H1 (cell line): ENCODE data around the gene FHIT. TPM values are rescaled to one million over a fixed set of nuclear protein-coding genes. Genes with fewer than 3 reads are reported as not detected.

Source experiments
- CTCF ChIA-PET: fragments of 300-600 bp; sonication (Branson Sonifier 250); formaldehyde crosslinking; loops from one replicate; lab custom pipeline; 2021; ENCODE audit not compliant: partially characterized antibody; lab: Charles Lee
- POLR2A ChIA-PET: fragments of 300-600 bp; sonication (Branson Sonifier 250); formaldehyde crosslinking; loops from one replicate; lab custom pipeline; 2021; ENCODE audit warnings: inconsistent platforms; ENCODE audit not compliant: partially characterized antibody; lab: Charles Lee
- DNase-seq, 2 experiments: peaks; one replicate each; pipeline versions ENCODE4 v3.0.0 to v3.0.0-alpha.2; 2010 to 2022; ENCODE audit warnings: low spot score in 2 of 2, low read depth in 1 of 2, mixed read lengths in 1 of 2
- FAIRE-seq: peaks from 2 replicates; lab custom pipeline; 2011; peaks lifted over from hg19 to GRCh38; lab: Jason Lieb, UNC
- H2AFZ ChIP-seq: 2 replicates; pipeline ENCODE4 v1.8.1; 2012; ENCODE audit warnings: low read length, inconsistent platforms
- H2AK5ac ChIP-seq: 2 replicates; pipeline ENCODE4 v1.6.1; 2013; ENCODE audit warnings: low read depth, low read length
- H2BK120ac ChIP-seq: replicated peaks from 2 replicates; pipeline ENCODE3; 2013; ENCODE audit warnings: low read depth, low read length, inconsistent platforms
- H2BK12ac ChIP-seq: 2 replicates; pipeline ENCODE4 v1.6.1; 2013; ENCODE audit warnings: low read depth, low read length
- H2BK15ac ChIP-seq: 2 replicates; pipeline ENCODE4 v1.6.1; 2013; ENCODE audit warnings: low read length
- H2BK20ac ChIP-seq: 2 replicates; pipeline ENCODE4 v1.6.1; 2013; ENCODE audit warnings: low read length
- H2BK5ac ChIP-seq: 2 replicates; pipeline ENCODE4 v1.6.1; 2013; ENCODE audit warnings: low read depth, low read length
- H3K14ac ChIP-seq: 2 replicates; pipeline ENCODE4 v1.6.1; 2013; ENCODE audit warnings: inconsistent platforms; ENCODE audit not compliant: insufficient read length
- H3K18ac ChIP-seq: 2 replicates; pipeline ENCODE4 v1.6.1; 2013; ENCODE audit warnings: low read length; ENCODE audit errors: extremely low read depth
- H3K23ac ChIP-seq: 2 replicates; pipeline ENCODE4 v1.6.1; 2013; ENCODE audit warnings: inconsistent platforms; ENCODE audit not compliant: insufficient read length
- H3K23me2 ChIP-seq: 2 replicates; pipeline ENCODE4 v1.6.1; 2013; ENCODE audit warnings: low read depth, low read length
- H3K27ac ChIP-seq: 2 replicates; pipeline ENCODE4 v1.6.1; 2011; ENCODE audit warnings: low read depth, low read length, inconsistent platforms
- H3K27me3 ChIP-seq, 4 experiments: replicated peaks in 1 of 4; 1 replicate in 1 of 4; 2 replicates in 3 of 4; pipeline versions ENCODE4 v1.6.1 to v1.8.1; 2011 to 2013; ENCODE audit warnings: low read length in 3 of 4, mild to moderate bottlenecking in 3 of 4, inconsistent platforms in 2 of 4, mixed read lengths in 2 of 4, moderate library complexity in 1 of 4; ENCODE audit not compliant: control insufficient read depth in 3 of 4, insufficient read depth in 3 of 4; ENCODE audit errors: extremely low read depth in 1 of 4
- H3K36me3 ChIP-seq, 4 experiments: 2 replicates each; pipeline versions ENCODE4 v1.6.1 to v1.8.1; 2011 to 2013; ENCODE audit warnings: mild to moderate bottlenecking in 4 of 4, low read length in 3 of 4, moderate library complexity in 2 of 4, control low read depth in 1 of 4, inconsistent platforms in 1 of 4; ENCODE audit not compliant: insufficient read depth in 4 of 4, control insufficient read depth in 2 of 4
- H3K4ac ChIP-seq: replicated peaks from 2 replicates; pipeline ENCODE3; 2013; ENCODE audit warnings: low read length, low read depth, mixed read lengths, inconsistent platforms; ENCODE audit not compliant: insufficient read length
- H3K4me1 ChIP-seq, 4 experiments: replicated peaks in 1 of 4; 1 replicate in 1 of 4; 2 replicates in 3 of 4; pipeline versions ENCODE4 v1.6.1 to v1.8.1; 2011 to 2013; ENCODE audit warnings: low read length in 3 of 4, inconsistent platforms in 2 of 4, mixed read lengths in 1 of 4; ENCODE audit not compliant: insufficient read depth in 4 of 4, control insufficient read depth in 3 of 4
- H3K4me2 ChIP-seq, 2 experiments: 2 replicates each; pipeline versions ENCODE4 v1.6.1 to v1.8.1; 2011 to 2013; ENCODE audit warnings: low read depth in 2 of 2, low read length in 2 of 2, control low read depth in 1 of 2, inconsistent platforms in 1 of 2, mild to moderate bottlenecking in 1 of 2; ENCODE audit not compliant: insufficient read depth in 1 of 2
- H3K4me3 ChIP-seq, 4 experiments: fragments of 200-600, 300-600 bp in 1 of 4; sonication (generic), shearing (Covaris generic), sonication (Bioruptor Twin) in 1 of 4; 2 replicates each; pipeline versions ENCODE4 v1.5.1 to v1.8.1; 2011 to 2016; ENCODE audit warnings: low read length in 4 of 4, low read depth in 3 of 4, control low read depth in 2 of 4, inconsistent platforms in 2 of 4, mild to moderate bottlenecking in 2 of 4, mixed read lengths in 1 of 4, moderate library complexity in 1 of 4; ENCODE audit not compliant: insufficient read depth in 2 of 4; ENCODE audit errors: extremely low read depth in 1 of 4
- H3K56ac ChIP-seq: replicated peaks from 2 replicates; pipeline ENCODE3; 2013; ENCODE audit warnings: low read depth, mild to moderate bottlenecking, mixed read lengths, low read length, inconsistent platforms; ENCODE audit not compliant: insufficient read length
- H3K79me1 ChIP-seq: 2 replicates; pipeline ENCODE4 v1.6.1; 2013; ENCODE audit warnings: low read depth, low read length, control low read depth
- H3K79me2 ChIP-seq, 2 experiments: 2 replicates each; pipeline versions ENCODE4 v1.6.1 to v1.8.1; 2012 to 2013; ENCODE audit warnings: low read length in 2 of 2, mild to moderate bottlenecking in 2 of 2, inconsistent platforms in 1 of 2; ENCODE audit not compliant: insufficient read depth in 2 of 2, control insufficient read depth in 1 of 2
- H3K9ac ChIP-seq, 4 experiments: replicated peaks in 1 of 4; 1 replicate in 1 of 4; 2 replicates in 3 of 4; pipeline versions ENCODE4 v1.6.1 to v1.8.1; 2011 to 2013; ENCODE audit warnings: low read depth in 3 of 4, low read length in 3 of 4, control low read depth in 2 of 4, mild to moderate bottlenecking in 2 of 4, moderate library complexity in 2 of 4, inconsistent platforms in 1 of 4; ENCODE audit errors: extremely low read depth in 1 of 4
- H3K9me3 ChIP-seq, 2 experiments: 2 replicates each; pipeline versions ENCODE4 v1.6.1 to v1.8.1; 2012 to 2013; ENCODE audit warnings: mild to moderate bottlenecking in 2 of 2, moderate library complexity in 2 of 2, control low read depth in 1 of 2, inconsistent platforms in 1 of 2, low read depth in 1 of 2, low read length in 1 of 2, mixed read lengths in 1 of 2; ENCODE audit not compliant: insufficient read depth in 2 of 2
- H4K20me1 ChIP-seq, 2 experiments: replicated peaks in 1 of 2; 2 replicates each; pipeline versions ENCODE3 to v1.8.1; 2011 to 2013; ENCODE audit warnings: inconsistent platforms in 2 of 2, low read length in 2 of 2, mild to moderate bottlenecking in 1 of 2; ENCODE audit not compliant: insufficient read depth in 2 of 2, control insufficient read depth in 1 of 2
- H4K5ac ChIP-seq: 2 replicates; pipeline ENCODE4 v1.6.1; 2013; ENCODE audit warnings: low read length, low read depth, mixed read lengths, inconsistent platforms; ENCODE audit not compliant: insufficient read length
- H4K8ac ChIP-seq: 2 replicates; pipeline ENCODE4 v1.8.0; 2013; ENCODE audit warnings: mild to moderate bottlenecking, moderate library complexity, low read length, inconsistent platforms; ENCODE audit not compliant: insufficient read depth; ENCODE audit errors: extremely low read depth
- H4K91ac ChIP-seq: replicated peaks from 2 replicates; pipeline ENCODE3; 2013; ENCODE audit warnings: low read length, mixed read lengths, inconsistent platforms; ENCODE audit not compliant: insufficient read length
- CBX8 ChIP-seq: fragments of 300-800, 300-1000 bp; sonication (generic); IDR thresholded peaks from 2 replicates; pipeline ENCODE4 v1.7.1; 2016; ENCODE audit warnings: low read depth, low read length, borderline replicate concordance
- CREB1 ChIP-seq: IDR thresholded peaks from 2 replicates; pipeline ENCODE4 v1.6.1; 2012; ENCODE audit warnings: inconsistent platforms
- KDM1A ChIP-seq: fragments of 200-600, 300-600 bp; sonication (generic); IDR thresholded peaks from 2 replicates; pipeline ENCODE4 v1.7.1; 2016; ENCODE audit warnings: mild to moderate bottlenecking, low read length, borderline replicate concordance
- RAD21 ChIP-seq, 2 experiments: IDR thresholded peaks in 1 of 2; conservative IDR thresholded peaks in 1 of 2; 2 replicates each; pipeline ENCODE4 v1.6.1; 2011; ENCODE audit warnings: low read depth in 2 of 2, low read length in 2 of 2, improper control_type of control experiment in 1 of 2, inconsistent platforms in 1 of 2, mild to moderate bottlenecking in 1 of 2, moderate library complexity in 1 of 2
- WGBS, 2 experiments: shearing (Covaris generic) in 1 of 2; methylation state at CpG; one replicate each; pipeline versions ENCODE4 v1.1.6 to v1.1.7; 2013 to 2015; ENCODE audit warnings: low lambda C conversion rate in 2 of 2, mixed read lengths in 2 of 2, inconsistent platforms in 1 of 2, low coverage in 1 of 2, missing lambda C conversion rate in 1 of 2; ENCODE audit not compliant: insufficient replicate concordance in 2 of 2, insufficient coverage in 1 of 2, insufficient read length in 1 of 2; ENCODE audit errors: extremely low coverage in 1 of 2, missing lambda C conversion rate in 1 of 2; 5-methylcytosine and 5-hydroxymethylcytosine counted together
- polyA plus RNA-seq, 7 experiments: library from polyadenylated mRNA; depleted of rRNA in 3 of 7; stranded (reverse) in 5 of 7; unstranded in 2 of 7; fragments of >200 nt in 5 of 7; fragments of 200-250 nt in 2 of 7; gene quantifications; 1 replicate in 5 of 7; 2 replicates in 1 of 7; 4 replicates in 1 of 7; pipeline versions ENCODE4 v1.2.1 to v1.2.3, GENCODE V29; 2011 to 2013; ENCODE audit warnings: missing spikeins in 2 of 7, mixed read lengths in 2 of 7
- total RNA-seq: library from RNA; stranded (reverse); fragmentation: NEBNext Ultra II Directional; extraction: Animal tissue kit (Norgen Biotek cat#: 25700); gene quantifications from 2 replicates; pipeline ENCODE4 v1.2.1, GENCODE V29; 2021

The FHIT gene
- total and polyA plus RNA-seq, 2 of the 8 experiments (the other 6 are each of a cell fraction or from before 2014, with no cell fraction given) = 1.2 to 3.2 TPM

DNA sequence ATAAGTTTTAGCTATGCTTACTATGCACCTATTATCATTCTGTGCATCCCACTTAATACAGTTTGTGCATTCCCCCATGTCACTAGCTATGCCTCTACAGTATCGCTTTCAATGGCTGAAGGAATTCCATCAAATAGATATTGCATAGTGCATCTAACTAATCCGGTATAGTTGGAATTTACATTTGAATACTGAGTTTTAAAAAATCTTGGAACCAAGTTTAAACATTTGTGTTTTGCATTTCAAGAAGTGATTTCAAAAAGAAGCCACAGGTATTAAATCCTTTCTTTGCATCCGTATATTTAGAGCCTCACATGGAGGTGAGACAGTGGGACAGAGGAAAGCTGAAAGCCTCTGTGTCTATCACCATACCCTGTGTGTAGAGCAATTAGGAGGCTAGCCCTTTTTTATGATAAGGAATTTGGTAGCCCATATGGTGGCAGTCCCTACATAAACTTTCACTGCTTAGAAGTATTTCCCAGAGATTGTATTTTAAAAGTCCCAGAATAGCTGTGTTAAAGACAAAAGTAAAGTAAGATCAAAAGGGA lies 1241.2 kb downstream of the FHIT start:
- H2AK5ac ChIP-seq = no peak overlapping the region
- no peak overlapping the region for H2BK120ac ChIP-seq
- H3K23me2 ChIP-seq = no peaks in the 10 kb centered on the region
- no peak overlapping the region for H2BK20ac ChIP-seq
- no peak overlapping the region for H2BK12ac ChIP-seq
- H4K91ac ChIP-seq = no peak overlapping the region
- H3K4ac ChIP-seq = no peak overlapping the region
- no peaks in the 10 kb centered on the region for H3K27me3 ChIP-seq
- H3K18ac ChIP-seq = no peak overlapping the region
- H2BK5ac ChIP-seq = no peak overlapping the region
- no peaks in the 10 kb centered on the region for H3K79me2 ChIP-seq
- H2BK15ac ChIP-seq = no peak overlapping the region
- FAIRE-seq (no peak), DNase-seq (no peak)
- WGBS, 2 experiments = 57% methylated on average over 3 of the region's 3 CpGs; no CpG with 5 or more reads in 1 of the 2 experiments
- H3K79me1 ChIP-seq = no peaks in the 10 kb centered on the region
- H3K4me1 ChIP-seq = peaks cover 0 to 5% (median 2%) of the 10 kb centered on the region in 4 experiments; a peak in 2 of 7 replicates
- ChIA-PET POLR2A (no interaction called here), CTCF (no interaction called here)
- no peak overlapping the region for H3K4me3 ChIP-seq
- H3K14ac ChIP-seq = no peak overlapping the region
- H4K8ac ChIP-seq = no peak overlapping the region
- no peaks in the 10 kb centered on the region for H3K36me3 ChIP-seq
- no peak overlapping the region for H3K23ac ChIP-seq
- no peaks in the 10 kb centered on the region for H4K20me1 ChIP-seq
- no peaks in the 10 kb centered on the region for H3K9me3 ChIP-seq
- no peak overlapping the region for H3K56ac ChIP-seq
- no peak overlapping the region for H3K27ac ChIP-seq
- no peak overlapping the region for H2AFZ ChIP-seq
- H4K5ac ChIP-seq = no peak overlapping the region
- no peak overlapping the region for H3K9ac ChIP-seq
- 0 out of 4 replicates have a peak overlapping the region, but pooled peaks of 1 of the 2 experiments have one; percentile 19 for H3K4me2 ChIP-seq
- TF ChIP-seq KDM1A = no peak
- no peak for TF ChIP-seq RAD21 (IDR thresholded peaks at IDR 0.05 in 1 of 2, conservative IDR thresholded peaks at IDR 0.05 in 1 of 2; ENCODE audit: low read depth in 2 of 2, low read length in 2 of 2)
- no peak for TF ChIP-seq CBX8
- no peak for TF ChIP-seq CREB1
